Measurements from ENCODE around the gene MCUR1. TPM values are rescaled to one million over a fixed set of nuclear protein-coding genes. Genes with fewer than 3 reads are reported as not detected.
"Not testable (repeated sequence)": the region's sequence is repeated elsewhere in the genome, so short reads cannot be mapped to it uniquely, and the experiment has no call there.

MCUR1 gene
- total RNA-seq, 1 experiment from 2014 or later: 17.9 TPM

DNA sequence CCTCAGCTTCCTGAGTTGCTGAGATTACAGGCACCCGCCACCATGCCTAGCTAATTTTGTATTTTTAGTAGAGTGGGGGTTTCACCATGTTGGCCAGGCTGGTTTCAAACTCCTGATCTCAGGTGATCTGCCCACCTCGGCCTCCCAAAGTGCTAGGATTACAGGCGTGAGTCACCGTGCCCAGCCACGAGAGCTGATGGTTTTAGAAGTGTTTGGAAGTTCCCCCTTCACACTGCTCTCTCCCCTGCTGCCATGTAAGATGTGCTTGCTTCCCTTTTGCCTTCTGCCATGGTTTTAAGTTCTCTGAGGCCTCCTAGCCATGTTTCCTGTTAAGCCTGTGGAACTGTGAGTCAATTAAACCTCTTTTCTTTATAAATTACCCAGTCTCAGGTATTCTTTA is 36.3 kb upstream of the MCUR1 start:
- H3K9me3 ChIP-seq (ENCODE audit: low read length); H3K27ac ChIP-seq (ENCODE audit: low read length); H3K9me2 ChIP-seq (replicated peaks; ENCODE audit: insufficient read depth, low read length); H3K4me1 ChIP-seq (ENCODE audit: low read length); H3K4me2 ChIP-seq (ENCODE audit: low read depth, low read length, poor library complexity, severe bottlenecking); H3K27me3 ChIP-seq (ENCODE audit: low read length); DNase-seq; H3K9ac ChIP-seq (ENCODE audit: low read length); H2AFZ ChIP-seq (ENCODE audit: low read length); H3K79me2 ChIP-seq (ENCODE audit: low read length); H3K4me3 ChIP-seq (ENCODE audit: low read length); H3K36me3 ChIP-seq (ENCODE audit: insufficient read depth, low read length); H4K20me1 ChIP-seq (ENCODE audit: insufficient read depth, low read depth, low read length): not testable (repeated sequence)

DNA sequence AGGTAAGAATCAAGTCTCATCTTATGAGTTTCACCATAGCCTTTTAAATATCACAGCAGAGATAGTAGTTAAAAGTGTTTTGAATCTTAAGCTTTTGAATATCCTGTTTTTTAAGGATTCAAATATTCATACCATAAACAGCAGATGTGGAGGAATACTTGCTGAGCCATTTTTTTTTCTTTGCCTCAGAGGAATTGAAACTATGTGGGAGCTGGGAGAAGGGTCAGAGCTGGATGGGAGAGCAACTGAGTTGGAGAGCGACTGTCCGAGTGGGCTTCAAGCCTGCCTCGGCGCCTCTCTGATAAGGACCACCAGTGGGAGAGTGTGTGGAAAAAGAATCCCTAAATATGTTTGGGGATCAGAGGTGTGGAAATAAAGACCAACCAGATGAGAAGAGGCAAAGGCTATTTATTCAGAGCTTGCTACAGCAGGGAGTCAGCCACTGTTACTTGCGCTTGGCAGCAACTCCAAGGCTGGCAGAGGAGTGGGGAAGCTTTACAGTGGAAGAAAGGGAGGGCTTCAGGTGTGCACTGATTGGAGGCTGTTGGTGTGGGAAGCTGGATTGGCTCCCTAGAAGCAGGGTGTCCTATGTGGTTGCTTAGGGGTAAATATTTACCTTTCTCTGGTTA is 34.3 kb upstream of the MCUR1 start:
- no peak for DNase-seq
- Histone ChIP-seq H2AFZ (ENCODE audit: low read length) (no peak overlapping the region), H3K27ac (ENCODE audit: low read length) (no peak overlapping the region), H3K4me2 (ENCODE audit: low read depth, low read length, poor library complexity, severe bottlenecking) (no peak overlapping the region), H3K9me2 (replicated peaks; ENCODE audit: insufficient read depth, low read length) (no peaks in the 10 kb centered on the region), H3K9me3 (ENCODE audit: low read length) (no peaks in the 10 kb centered on the region), H3K4me3 (ENCODE audit: low read length) (no peak overlapping the region), H4K20me1 (ENCODE audit: insufficient read depth, low read depth, low read length) (no peaks in the 10 kb centered on the region), H3K4me1 (ENCODE audit: low read length) (no peaks in the 10 kb centered on the region), H3K9ac (ENCODE audit: low read length) (no peak overlapping the region), H3K27me3 (ENCODE audit: low read length) (no peaks in the 10 kb centered on the region), H3K36me3 (ENCODE audit: insufficient read depth, low read length) (no peaks in the 10 kb centered on the region), H3K79me2 (ENCODE audit: low read length) (no peaks in the 10 kb centered on the region)

DNA sequence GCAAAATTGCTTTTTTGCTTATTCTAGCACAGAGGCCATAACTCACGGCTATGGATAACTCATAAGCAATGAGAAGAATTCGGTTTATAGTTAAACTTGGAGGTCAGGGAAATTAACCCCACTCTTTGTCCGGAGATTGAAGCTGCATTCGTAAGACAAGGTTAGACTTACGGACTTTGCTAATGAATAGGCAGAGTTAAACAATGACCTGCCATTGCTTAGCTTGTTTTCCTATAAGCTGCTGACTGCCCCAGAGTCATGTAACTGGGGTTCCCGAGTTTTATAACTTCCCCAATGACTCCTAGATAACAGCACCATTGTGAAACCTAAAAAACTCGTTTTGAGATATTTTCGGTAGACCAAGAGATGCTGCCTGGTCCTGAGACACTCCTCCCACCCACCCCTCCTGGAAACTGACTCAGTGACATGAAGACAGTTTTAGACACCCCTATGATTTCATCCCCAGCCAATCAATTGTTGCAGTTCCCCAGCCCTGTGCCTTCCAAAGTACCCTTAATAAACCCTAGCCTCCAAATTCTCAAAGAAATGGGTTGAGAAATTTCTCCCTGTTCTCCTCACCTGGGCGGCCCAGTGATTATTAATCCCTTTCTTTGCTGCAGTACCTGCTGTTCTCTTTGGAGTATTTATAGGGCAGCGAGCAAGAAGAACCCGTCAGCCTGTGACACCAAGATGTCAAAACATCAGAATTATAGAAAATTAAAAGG is 33.1 kb upstream of the MCUR1 start:
- H4K20me1 ChIP-seq (ENCODE audit: insufficient read depth, low read depth, low read length): no peaks in the 10 kb centered on the region
- H3K4me1 ChIP-seq (ENCODE audit: low read length): no peaks in the 10 kb centered on the region
- no peaks in the 10 kb centered on the region for H3K79me2 ChIP-seq (ENCODE audit: low read length)
- no peak overlapping the region for H3K9ac ChIP-seq (ENCODE audit: low read length)
- H3K9me3 ChIP-seq (ENCODE audit: low read length): no peaks in the 10 kb centered on the region
- no peaks in the 10 kb centered on the region for H3K27me3 ChIP-seq (ENCODE audit: low read length)
- no peak overlapping the region for H3K27ac ChIP-seq (ENCODE audit: low read length)
- H3K9me2 ChIP-seq (replicated peaks; ENCODE audit: insufficient read depth, low read length): no peaks in the 10 kb centered on the region
- H3K4me3 ChIP-seq (ENCODE audit: low read length): no peak overlapping the region
- H2AFZ ChIP-seq (ENCODE audit: low read length): no peak overlapping the region
- H3K4me2 ChIP-seq (ENCODE audit: low read depth, low read length, poor library complexity, severe bottlenecking): no peak overlapping the region
- H3K36me3 ChIP-seq (ENCODE audit: insufficient read depth, low read length): no peaks in the 10 kb centered on the region
- no peak for DNase-seq

GRCh38 chr6:13846841-13847240 is 32.5 kb upstream of the MCUR1 start:
- no peaks in the 10 kb centered on the region for H3K36me3 ChIP-seq (ENCODE audit: insufficient read depth, low read length)
- H3K9ac ChIP-seq (ENCODE audit: low read length): no peak overlapping the region
- no peaks in the 10 kb centered on the region for H3K27me3 ChIP-seq (ENCODE audit: low read length)
- H3K4me2 ChIP-seq (ENCODE audit: low read depth, low read length, poor library complexity, severe bottlenecking): no peak overlapping the region
- no peaks in the 10 kb centered on the region for H3K9me2 ChIP-seq (replicated peaks; ENCODE audit: insufficient read depth, low read length)
- H4K20me1 ChIP-seq (ENCODE audit: insufficient read depth, low read depth, low read length): no peaks in the 10 kb centered on the region
- no peaks in the 10 kb centered on the region for H3K9me3 ChIP-seq (ENCODE audit: low read length)
- no peak overlapping the region for H3K27ac ChIP-seq (ENCODE audit: low read length)
- H3K4me1 ChIP-seq (ENCODE audit: low read length): no peaks in the 10 kb centered on the region
- no peaks in the 10 kb centered on the region for H3K79me2 ChIP-seq (ENCODE audit: low read length)
- no peak overlapping the region for H3K4me3 ChIP-seq (ENCODE audit: low read length)
- DNase-seq: no peak
- no peak overlapping the region for H2AFZ ChIP-seq (ENCODE audit: low read length)

DNA sequence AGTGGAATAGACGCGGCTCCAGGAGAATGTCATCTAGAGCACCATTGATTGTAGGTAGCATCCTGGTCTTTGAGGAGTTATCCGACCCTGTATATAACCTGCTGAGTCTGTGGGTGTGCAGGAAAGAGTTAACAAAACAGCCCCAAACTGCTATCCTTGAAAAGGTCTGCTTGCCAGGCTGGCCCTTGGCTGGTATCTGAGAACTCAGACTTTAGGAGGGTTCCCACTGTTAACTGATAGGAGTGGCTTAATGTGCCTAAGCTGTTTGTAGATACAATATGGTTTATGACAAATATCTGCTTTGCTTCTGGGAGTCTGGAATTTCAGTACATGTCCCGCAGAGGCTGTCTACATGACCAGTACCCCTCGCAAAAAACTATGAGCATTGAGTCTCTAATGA is 27.6 kb upstream of the MCUR1 start:
- Histone ChIP-seq H3K27ac (ENCODE audit: low read length) (no peak overlapping the region), H3K27me3 (ENCODE audit: low read length) (no peaks in the 10 kb centered on the region), H3K9ac (ENCODE audit: low read length) (no peak overlapping the region), H3K9me2 (replicated peaks; ENCODE audit: insufficient read depth, low read length) (no peaks in the 10 kb centered on the region), H3K36me3 (ENCODE audit: insufficient read depth, low read length) (no peaks in the 10 kb centered on the region), H3K4me2 (ENCODE audit: low read depth, low read length, poor library complexity, severe bottlenecking) (no peak overlapping the region), H3K4me1 (ENCODE audit: low read length) (0 out of 2 replicates have a peak, but pooled peaks cover 3% of the 10 kb centered on the region), H3K79me2 (ENCODE audit: low read length) (no peaks in the 10 kb centered on the region), H2AFZ (ENCODE audit: low read length) (no peak overlapping the region), H3K4me3 (ENCODE audit: low read length) (no peak overlapping the region), H4K20me1 (ENCODE audit: insufficient read depth, low read depth, low read length) (no peaks in the 10 kb centered on the region), H3K9me3 (ENCODE audit: low read length) (no peaks in the 10 kb centered on the region)
- no peak for DNase-seq

DNA sequence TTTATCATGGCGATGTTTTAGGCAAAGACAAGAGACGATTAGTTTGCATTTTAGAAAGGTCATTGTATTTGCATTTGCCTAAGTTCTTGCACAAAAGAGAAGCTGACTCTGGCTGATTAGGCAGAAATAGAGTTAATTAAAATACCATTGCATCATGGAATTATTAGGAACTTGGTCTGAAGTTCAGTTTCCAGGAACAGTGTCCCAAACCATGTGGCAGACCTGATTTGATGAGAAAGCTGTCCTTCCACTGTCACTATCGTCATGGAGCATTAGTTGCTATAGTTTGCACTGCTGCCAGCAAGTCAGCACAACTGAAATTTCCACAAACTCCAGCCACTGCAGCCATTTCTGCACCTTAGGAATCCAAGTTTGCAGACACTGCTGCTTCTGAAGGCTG is 24.3 kb upstream of the MCUR1 start:
- Histone ChIP-seq H3K9ac (ENCODE audit: low read length) (no peak overlapping the region), H2AFZ (ENCODE audit: low read length) (no peak overlapping the region), H3K4me3 (ENCODE audit: low read length) (no peak overlapping the region), H3K27me3 (ENCODE audit: low read length) (no peaks in the 10 kb centered on the region), H4K20me1 (ENCODE audit: insufficient read depth, low read depth, low read length) (no peaks in the 10 kb centered on the region), H3K79me2 (ENCODE audit: low read length) (no peaks in the 10 kb centered on the region), H3K27ac (ENCODE audit: low read length) (no peak overlapping the region), H3K4me2 (ENCODE audit: low read depth, low read length, poor library complexity, severe bottlenecking) (no peak overlapping the region), H3K4me1 (ENCODE audit: low read length) (0 out of 2 replicates have a peak, but pooled peaks cover 3% of the 10 kb centered on the region), H3K9me2 (replicated peaks; ENCODE audit: insufficient read depth, low read length) (no peaks in the 10 kb centered on the region), H3K9me3 (ENCODE audit: low read length) (no peaks in the 10 kb centered on the region), H3K36me3 (ENCODE audit: insufficient read depth, low read length) (no peaks in the 10 kb centered on the region)
- no peak for DNase-seq

GRCh38 chr6:13836170-13836569 is 21.8 kb upstream of the MCUR1 start:
- 0 out of 2 replicates have a peak, but pooled peaks cover 3% of the 10 kb centered on the region for H3K4me1 ChIP-seq (ENCODE audit: low read length)
- no peaks in the 10 kb centered on the region for H3K9me2 ChIP-seq (replicated peaks; ENCODE audit: insufficient read depth, low read length)
- H3K9ac ChIP-seq (ENCODE audit: low read length): no peak overlapping the region
- DNase-seq: no peak
- no peak overlapping the region for H3K4me2 ChIP-seq (ENCODE audit: low read depth, low read length, poor library complexity, severe bottlenecking)
- H3K79me2 ChIP-seq (ENCODE audit: low read length): no peaks in the 10 kb centered on the region
- no peak overlapping the region for H3K4me3 ChIP-seq (ENCODE audit: low read length)
- no peaks in the 10 kb centered on the region for H4K20me1 ChIP-seq (ENCODE audit: insufficient read depth, low read depth, low read length)
- H3K27ac ChIP-seq (ENCODE audit: low read length): no peak overlapping the region
- H3K27me3 ChIP-seq (ENCODE audit: low read length): no peaks in the 10 kb centered on the region
- no peaks in the 10 kb centered on the region for H3K36me3 ChIP-seq (ENCODE audit: insufficient read depth, low read length)
- no peak overlapping the region for H2AFZ ChIP-seq (ENCODE audit: low read length)
- H3K9me3 ChIP-seq (ENCODE audit: low read length): no peaks in the 10 kb centered on the region

DNA sequence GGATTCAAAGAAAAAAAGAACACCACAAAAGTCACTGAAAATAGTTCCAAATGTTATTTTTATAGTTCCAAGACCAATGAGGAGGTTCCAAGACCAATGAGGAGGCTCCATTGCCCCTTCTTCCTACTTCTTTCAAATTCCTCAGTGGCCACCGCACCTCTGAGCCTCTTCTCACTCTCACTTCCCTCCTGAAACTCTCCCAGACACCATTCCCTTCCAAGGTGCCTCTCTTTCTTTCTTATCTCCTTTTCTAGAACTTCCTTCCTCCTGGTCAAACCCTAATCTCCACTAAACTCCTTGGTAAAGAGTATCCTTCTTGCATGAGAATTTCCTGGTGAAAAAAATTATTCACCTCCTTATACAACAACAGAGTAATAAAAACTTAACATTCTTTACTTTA is 20.4 kb upstream of the MCUR1 start:
- H3K4me2 ChIP-seq (ENCODE audit: low read depth, low read length, poor library complexity, severe bottlenecking): no peak overlapping the region
- H4K20me1 ChIP-seq (ENCODE audit: insufficient read depth, low read depth, low read length): no peaks in the 10 kb centered on the region
- no peaks in the 10 kb centered on the region for H3K36me3 ChIP-seq (ENCODE audit: insufficient read depth, low read length)
- no peak for DNase-seq
- H3K27ac ChIP-seq (ENCODE audit: low read length): no peak overlapping the region
- H2AFZ ChIP-seq (ENCODE audit: low read length): no peak overlapping the region
- H3K9me2 ChIP-seq (replicated peaks; ENCODE audit: insufficient read depth, low read length): no peaks in the 10 kb centered on the region
- no peaks in the 10 kb centered on the region for H3K79me2 ChIP-seq (ENCODE audit: low read length)
- no peaks in the 10 kb centered on the region for H3K27me3 ChIP-seq (ENCODE audit: low read length)
- H3K4me3 ChIP-seq (ENCODE audit: low read length): no peak overlapping the region
- H3K9ac ChIP-seq (ENCODE audit: low read length): no peak overlapping the region
- no peaks in the 10 kb centered on the region for H3K9me3 ChIP-seq (ENCODE audit: low read length)
- H3K4me1 ChIP-seq (ENCODE audit: low read length): 0 out of 2 replicates have a peak, but pooled peaks cover 3% of the 10 kb centered on the region
